ENCODE data around the gene FRMD5.

GRCh38 chr15:43886558-43886957 lies 308.5 kb downstream of the FRMD5 start:
- no peak for TF ChIP-seq REST (IDR thresholded peaks at IDR 0.05; ENCODE audit: insufficient read depth in 1 of 2, low read depth in 2 of 2, low read length in 2 of 2)
- TF ChIP-seq POLR2AphosphoS5 (IDR thresholded peaks at IDR 0.05; ENCODE audit: low read depth, low read length), result no peak
- no peak for TF ChIP-seq SIN3A (IDR thresholded peaks at IDR 0.05; ENCODE audit: borderline replicate concordance, insufficient read depth, low read length)
- no peak for TF ChIP-seq FOXP2 (optimal IDR thresholded peaks at IDR 0.05; ENCODE audit: borderline replicate concordance, extremely low read depth, extremely low read length, insufficient read depth)
- no peak for TF ChIP-seq TAF1 (IDR thresholded peaks at IDR 0.05; ENCODE audit: borderline replicate concordance, insufficient read depth, low read length)

Measured in PFSK-1 (cell line).